ENCODE data around the gene NKX2-3. TPM values are rescaled to one million over a fixed set of nuclear protein-coding genes. Genes with fewer than 3 reads are reported as not detected.

Gene NKX2-3
- total and polyA plus RNA-seq, 2 experiments from 2014 or later, result 0.17 TPM; not detected in 1

DNA sequence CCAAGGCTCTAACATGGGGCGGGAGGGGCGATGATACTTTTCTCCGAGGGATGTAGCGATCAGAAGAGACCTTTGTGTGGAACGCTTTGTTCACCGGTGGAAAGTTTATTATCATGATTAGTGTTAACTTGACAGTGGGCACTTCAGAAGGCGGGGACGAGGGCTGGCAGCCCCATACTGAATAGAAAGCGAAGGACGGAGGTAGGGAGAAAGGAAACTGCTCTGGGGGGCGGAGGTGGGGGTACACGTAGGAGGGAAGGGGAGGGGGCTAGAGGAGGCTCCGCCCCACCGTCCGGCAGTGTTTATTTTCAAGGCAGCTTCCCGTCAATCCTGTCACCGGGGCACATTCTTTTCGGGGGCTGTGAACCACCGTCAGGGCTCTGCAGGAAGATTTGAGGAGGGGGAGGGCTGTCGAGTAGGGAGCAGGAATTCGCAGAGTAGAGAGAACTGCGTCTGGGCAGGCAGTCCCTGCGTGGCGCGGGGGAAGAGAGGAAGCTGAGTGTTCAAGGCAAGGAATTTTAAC, 9.4 kb upstream of the NKX2-3 start:
- Histone ChIP-seq H3K4me1 (ENCODE audit: insufficient read depth) (peaks cover 24% of the 10 kb centered on the region), H4K20me1 (ENCODE audit: insufficient read depth, poor library complexity, severe bottlenecking) (no peaks in the 10 kb centered on the region), H3K4me2 (peak overlapping the region; percentile 68), H3K9me2 (replicated peaks; ENCODE audit: insufficient read depth) (no peaks in the 10 kb centered on the region), H3K79me2 (no peaks in the 10 kb centered on the region), H3K4me3 (no peak overlapping the region), H3K27me3 (peaks cover 99% of the 10 kb centered on the region), H3K9me3 (ENCODE audit: low read depth) (no peaks in the 10 kb centered on the region), H3K27ac (no peak overlapping the region), H3K36me3 (replicated peaks; ENCODE audit: insufficient read depth, low read depth) (no peaks in the 10 kb centered on the region), H2AFZ (no peak overlapping the region)
- 1% methylated on average over 20 of the region's 25 CpGs for WGBS (ENCODE audit: low lambda C conversion rate, missing lambda C conversion rate)
- TF ChIP-seq EZH2 (IDR thresholded peaks at IDR 0.05; ENCODE audit: borderline replicate concordance) (no peak), EZH2phosphoT487 (IDR thresholded peaks at IDR 0.05; ENCODE audit: low read depth, severe bottlenecking, unreplicated experiment) (no peak)
- TF ChIP-seq, protein P1, sequence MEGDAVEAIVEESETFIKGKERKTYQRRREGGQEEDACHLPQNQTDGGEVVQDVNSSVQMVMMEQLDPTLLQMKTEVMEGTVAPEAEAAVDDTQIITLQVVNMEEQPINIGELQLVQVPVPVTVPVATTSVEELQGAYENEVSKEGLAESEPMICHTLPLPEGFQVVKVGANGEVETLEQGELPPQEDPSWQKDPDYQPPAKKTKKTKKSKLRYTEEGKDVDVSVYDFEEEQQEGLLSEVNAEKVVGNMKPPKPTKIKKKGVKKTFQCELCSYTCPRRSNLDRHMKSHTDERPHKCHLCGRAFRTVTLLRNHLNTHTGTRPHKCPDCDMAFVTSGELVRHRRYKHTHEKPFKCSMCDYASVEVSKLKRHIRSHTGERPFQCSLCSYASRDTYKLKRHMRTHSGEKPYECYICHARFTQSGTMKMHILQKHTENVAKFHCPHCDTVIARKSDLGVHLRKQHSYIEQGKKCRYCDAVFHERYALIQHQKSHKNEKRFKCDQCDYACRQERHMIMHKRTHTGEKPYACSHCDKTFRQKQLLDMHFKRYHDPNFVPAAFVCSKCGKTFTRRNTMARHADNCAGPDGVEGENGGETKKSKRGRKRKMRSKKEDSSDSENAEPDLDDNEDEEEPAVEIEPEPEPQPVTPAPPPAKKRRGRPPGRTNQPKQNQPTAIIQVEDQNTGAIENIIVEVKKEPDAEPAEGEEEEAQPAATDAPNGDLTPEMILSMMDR (IDR thresholded peaks at IDR 0.05; ENCODE audit: poor library complexity), result no peak
- DNase-seq (ENCODE audit: low spot score), result no peak

DNA sequence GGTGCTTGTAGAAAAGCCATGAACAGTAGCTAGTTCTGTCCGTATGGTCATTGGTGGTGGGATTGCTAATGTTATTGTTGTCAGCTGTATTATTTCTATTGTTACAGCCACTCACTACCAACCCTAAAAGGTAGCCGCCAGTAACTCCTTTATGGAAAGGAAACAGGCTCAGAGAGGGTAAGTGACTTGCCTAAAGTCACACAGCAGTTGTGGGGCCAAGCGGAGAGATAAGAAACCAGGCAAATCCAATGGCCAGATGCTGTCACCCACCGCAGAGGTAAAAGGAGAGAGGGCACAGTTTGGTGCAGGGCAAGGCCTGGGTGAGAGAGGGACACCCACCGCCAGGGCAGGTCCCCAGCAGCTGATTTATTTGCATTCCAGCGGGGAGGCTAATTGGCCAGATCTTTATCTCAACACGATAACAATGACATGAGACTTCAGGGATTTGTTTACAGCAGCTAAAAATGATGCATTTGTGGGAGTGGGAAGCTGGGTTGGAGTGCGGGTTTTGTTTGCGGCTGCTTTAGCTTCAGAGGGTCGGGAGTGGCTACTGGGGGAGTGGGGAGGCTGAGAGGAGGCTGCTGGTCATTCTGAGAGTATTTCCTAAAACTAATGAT, 8.6 kb upstream of the NKX2-3 start:
- Histone ChIP-seq H3K4me3 (no peak overlapping the region), H2AFZ (no peak overlapping the region), H3K27ac (no peak overlapping the region), H3K4me1 (ENCODE audit: insufficient read depth) (peaks cover 24% of the 10 kb centered on the region), H4K20me1 (ENCODE audit: insufficient read depth, poor library complexity, severe bottlenecking) (no peaks in the 10 kb centered on the region), H3K36me3 (replicated peaks; ENCODE audit: insufficient read depth, low read depth) (no peaks in the 10 kb centered on the region), H3K4me2 (peak overlapping the region; percentile 68), H3K9me3 (ENCODE audit: low read depth) (no peaks in the 10 kb centered on the region), H3K79me2 (no peaks in the 10 kb centered on the region), H3K9me2 (replicated peaks; ENCODE audit: insufficient read depth) (no peaks in the 10 kb centered on the region), H3K27me3 (peaks cover 100% of the 10 kb centered on the region)
- 8% methylated on average over 10 of the region's 10 CpGs for WGBS (ENCODE audit: low lambda C conversion rate, missing lambda C conversion rate)
- DNase-seq (ENCODE audit: low spot score), result no peak
- TF ChIP-seq, protein P1 (IDR thresholded peaks at IDR 0.05; ENCODE audit: poor library complexity), result no peak
- TF ChIP-seq EZH2 (IDR thresholded peaks at IDR 0.05; ENCODE audit: borderline replicate concordance), result no peak
- no peak for TF ChIP-seq EZH2phosphoT487 (IDR thresholded peaks at IDR 0.05; ENCODE audit: low read depth, severe bottlenecking, unreplicated experiment)

DNA sequence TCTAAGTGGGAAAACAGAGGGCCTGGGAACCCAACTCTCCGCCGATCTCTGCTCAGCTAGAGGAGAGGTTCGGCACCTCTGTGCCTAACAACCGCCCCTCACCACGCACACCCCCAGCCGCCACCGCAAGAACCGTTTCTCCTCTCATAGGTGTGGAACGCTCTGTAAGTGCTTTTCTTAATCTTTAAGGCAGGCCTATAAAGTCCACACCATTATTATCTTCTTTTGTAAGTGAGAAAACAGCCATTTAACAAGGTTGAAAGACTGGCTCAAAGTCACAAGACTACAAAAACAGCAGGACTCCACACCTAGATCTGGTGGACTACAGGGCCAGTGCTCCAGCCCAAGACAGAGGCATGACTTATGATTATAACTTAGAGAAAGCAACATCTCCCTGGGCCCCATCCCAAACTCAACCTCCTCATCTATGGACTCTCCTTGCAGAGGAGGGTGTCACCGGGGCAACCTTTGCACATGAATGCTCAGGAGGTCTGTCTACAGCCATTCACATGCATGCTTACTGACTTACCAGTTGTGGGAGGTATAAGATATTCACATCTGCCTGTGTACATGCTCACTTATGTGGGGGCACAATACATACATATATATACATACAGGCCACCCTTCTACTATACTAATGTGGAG, 7.9 kb upstream of the NKX2-3 start:
- no peaks in the 10 kb centered on the region for H4K20me1 ChIP-seq (ENCODE audit: insufficient read depth, poor library complexity, severe bottlenecking)
- H3K27me3 ChIP-seq, result peaks cover 100% of the 10 kb centered on the region
- H3K4me2 ChIP-seq, result no peak overlapping the region
- H3K27ac ChIP-seq, result no peak overlapping the region
- H3K4me1 ChIP-seq (ENCODE audit: insufficient read depth), result peaks cover 24% of the 10 kb centered on the region
- no peaks in the 10 kb centered on the region for H3K79me2 ChIP-seq
- H3K36me3 ChIP-seq (replicated peaks; ENCODE audit: insufficient read depth, low read depth), result no peaks in the 10 kb centered on the region
- 14% methylated on average over 10 of the region's 10 CpGs for WGBS (ENCODE audit: low lambda C conversion rate, missing lambda C conversion rate)
- H2AFZ ChIP-seq, result no peak overlapping the region
- H3K9me3 ChIP-seq (ENCODE audit: low read depth), result no peaks in the 10 kb centered on the region
- no peak for DNase-seq (ENCODE audit: low spot score)
- TF ChIP-seq, protein P1 (IDR thresholded peaks at IDR 0.05; ENCODE audit: poor library complexity), result no peak
- no peak for TF ChIP-seq EZH2phosphoT487 (IDR thresholded peaks at IDR 0.05; ENCODE audit: low read depth, severe bottlenecking, unreplicated experiment)
- no peak for TF ChIP-seq EZH2 (IDR thresholded peaks at IDR 0.05; ENCODE audit: borderline replicate concordance)
- no peak overlapping the region for H3K4me3 ChIP-seq
- no peaks in the 10 kb centered on the region for H3K9me2 ChIP-seq (replicated peaks; ENCODE audit: insufficient read depth)
